Gastrocnemius medialis (tissue), 4 donors: ENCODE data around the gene RYR3. TPM values are rescaled to one million over a fixed set of nuclear protein-coding genes. Genes with fewer than 3 reads are reported as not detected.

Source experiments
- ATAC-seq, 2 donors: fragments of 150-250 bp; one replicate each; pipeline ENCODE4 v1.9.1; 2016
- DNase-seq, 2 donors: peaks; one replicate each; pipeline ENCODE4 v3.0.0-alpha.2; 2019
- H3K27ac ChIP-seq, 4 donors: fragments of 200-600 bp; sonication (generic); 1 replicate in 1 of 4; 2 replicates in 3 of 4; pipeline ENCODE4 v1.5.1; 2016 to 2018; ENCODE audit warnings: mild to moderate bottlenecking in 2 of 4, moderate library complexity in 1 of 4
- H3K27me3 ChIP-seq, 3 donors: fragments of 200-600 bp; sonication (generic) in 2 of 3; 1 replicate in 1 of 3; 2 replicates in 2 of 3; pipeline versions ENCODE4 v1.5.1 to v1.6.0; 2016 to 2019; ENCODE audit warnings: mild to moderate bottlenecking in 1 of 3, moderate library complexity in 1 of 3
- H3K36me3 ChIP-seq, 2 donors: fragments of 200-600 bp; sonication (generic) in 1 of 2; one replicate each; pipeline ENCODE4 v1.5.1; 2017 to 2018
- H3K4me1 ChIP-seq, 2 donors: fragments of 200-600 bp; sonication (generic) in 1 of 2; one replicate each; pipeline ENCODE4 v1.5.1; 2016 to 2017; ENCODE audit warnings: mild to moderate bottlenecking in 2 of 2
- H3K4me3 ChIP-seq, 4 donors: fragments of 200-600 bp; sonication (generic) in 3 of 4; 1 replicate in 1 of 4; 2 replicates in 3 of 4; pipeline ENCODE4 v1.5.1; 2016 to 2019; ENCODE audit warnings: mild to moderate bottlenecking in 2 of 4
- H3K9me3 ChIP-seq, 3 donors: fragments of 200-600 bp; sonication (generic) in 2 of 3; 1 replicate in 1 of 3; 2 replicates in 2 of 3; pipeline ENCODE4 v1.5.1; 2016 to 2019
- CTCF ChIP-seq, 5 experiments: fragments of 450-650 bp in 3 of 5; fragments of 200-600 bp in 2 of 5; sonication (generic) in 2 of 5; IDR thresholded peaks in 4 of 5; conservative IDR thresholded peaks in 1 of 5; 1 replicate in 4 of 5; 2 replicates in 1 of 5; pipeline ENCODE4 v1.5.1; 2016 to 2019; ENCODE audit warnings: antibody characterized with exemption in 5 of 5, mild to moderate bottlenecking in 3 of 5, moderate library complexity in 3 of 5
- POLR2A ChIP-seq, 2 donors: fragments of 450-650 bp; IDR thresholded peaks; one replicate each; pipeline ENCODE4 v1.6.1; 2017; ENCODE audit warnings: antibody characterized with exemption in 2 of 2, mild to moderate bottlenecking in 2 of 2, moderate library complexity in 2 of 2
- in situ Hi-C, 4 donors: fragments of 200-750 bp; cut with MboI; loops; one replicate each; pipeline versions ENCODE4 v1.15.0 to v1.8.0; 2017; ENCODE audit warnings: low sequenced_read_pairs in 4 of 4
- intact Hi-C: fragments of 100-400 bp; cut with DNase I; formaldehyde crosslinking; loops from one replicate; pipeline ENCODE4 v1.15.1; 2023; ENCODE audit warnings: low total_unique reads
- total RNA-seq, 4 donors: library from RNA; depleted of rRNA; stranded (reverse); fragments of >200 nt; gene quantifications; one replicate each; pipeline versions ENCODE4 v1.1.0 to v1.2.3, GENCODE V29; 2016

The RYR3 gene
- total RNA-seq, 4 donors from 2014 or later = 7.6 to 30.9 (median 20.6) TPM

DNA sequence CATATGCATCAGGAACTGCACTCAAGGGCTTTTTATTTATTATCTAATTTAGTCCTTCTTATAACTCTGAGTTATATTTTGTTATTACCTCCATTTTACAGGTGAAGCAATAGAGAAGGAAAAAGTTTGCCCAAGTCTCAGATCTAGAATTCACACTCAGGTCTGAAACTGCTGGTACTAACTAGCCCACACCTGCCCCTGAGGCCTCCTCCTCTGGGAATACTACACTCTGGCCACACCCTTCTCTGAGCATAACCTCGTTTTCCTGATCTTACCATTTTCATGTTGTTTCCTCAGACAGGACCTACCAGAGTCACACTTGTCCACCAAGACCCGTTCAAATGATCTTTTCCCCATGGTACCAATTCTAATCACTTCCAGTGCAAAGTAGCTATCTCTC, 563.4 kb downstream of the RYR3 start:
- H3K4me1 ChIP-seq = no peaks in the 10 kb centered on the region

GRCh38 chr15:33882921-33883320, 572.2 kb downstream of the RYR3 start:
- TF ChIP-seq CTCF (IDR thresholded peaks at IDR 0.05 in 4 of 5, conservative IDR thresholded peaks at IDR 0.05 in 1 of 5) (no peak), POLR2A (IDR thresholded peaks at IDR 0.05) (no peak)
- intact Hi-C loops (no loop called here), in situ Hi-C loops (no loop called here)
- DNase-seq (no peak), ATAC-seq (no peak)
- H3K27me3 ChIP-seq = no peaks in the 10 kb centered on the region
- H3K4me3 ChIP-seq = no peak overlapping the region
- H3K9me3 ChIP-seq = no peaks in the 10 kb centered on the region
- H3K27ac ChIP-seq = no peak overlapping the region
- H3K4me1 ChIP-seq = no peaks in the 10 kb centered on the region
- no peaks in the 10 kb centered on the region for H3K36me3 ChIP-seq

More for the DNA sequence above, 563.4 kb downstream of the RYR3 start:
- Histone ChIP-seq H3K27ac (no peak overlapping the region), H3K4me3 (no peak overlapping the region), H3K9me3 (no peaks in the 10 kb centered on the region), H3K27me3 (no peaks in the 10 kb centered on the region), H3K36me3 (no peaks in the 10 kb centered on the region)
- DNase-seq (no peak), ATAC-seq (no peak)
- intact Hi-C loops (no loop called here), in situ Hi-C loops (no loop called here)
- TF ChIP-seq POLR2A (IDR thresholded peaks at IDR 0.05) (no peak), CTCF (IDR thresholded peaks at IDR 0.05 in 4 of 5, conservative IDR thresholded peaks at IDR 0.05 in 1 of 5) (no peak)

GRCh38 chr15:33888176-33888575, 577.4 kb downstream of the RYR3 start:
- Histone ChIP-seq H3K4me1 (peaks cover 0 to 4% of the 10 kb centered on the region in 2 donors), H3K27me3 (no peaks in the 10 kb centered on the region), H3K9me3 (no peaks in the 10 kb centered on the region), H3K27ac (no peak overlapping the region), H3K4me3 (no peak overlapping the region), H3K36me3 (no peaks in the 10 kb centered on the region)
- in situ Hi-C loops (no loop called here), intact Hi-C loops (no loop called here)
- no peak for ATAC-seq
- no peak for DNase-seq
- TF ChIP-seq POLR2A (IDR thresholded peaks at IDR 0.05) (no peak), CTCF (IDR thresholded peaks at IDR 0.05 in 4 of 5, conservative IDR thresholded peaks at IDR 0.05 in 1 of 5) (no peak)

DNA sequence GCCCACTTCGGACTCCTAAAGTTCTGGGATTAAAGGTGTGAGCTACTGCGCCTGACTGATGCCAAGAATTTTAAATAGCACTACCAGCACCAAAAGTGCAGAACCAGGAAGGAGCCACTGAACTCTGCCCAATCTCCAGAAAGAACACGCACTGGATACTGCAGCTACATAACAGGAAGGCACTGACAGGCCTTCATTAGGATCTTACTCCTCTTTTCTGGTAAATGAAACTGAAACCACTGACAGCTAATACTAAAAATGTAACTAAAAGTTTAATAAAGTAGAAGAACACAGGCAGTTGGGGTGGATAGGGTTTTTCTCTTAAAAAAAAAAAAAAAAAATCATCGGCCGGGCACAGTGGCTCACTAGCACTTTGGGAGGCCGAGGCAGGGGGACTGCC, 583.4 kb downstream of the RYR3 start:
- H3K9me3 ChIP-seq = no peaks in the 10 kb centered on the region
- H3K4me1 ChIP-seq = no peaks in the 10 kb centered on the region
- no peaks in the 10 kb centered on the region for H3K36me3 ChIP-seq
- no peaks in the 10 kb centered on the region for H3K27me3 ChIP-seq
- H3K4me3 ChIP-seq = no peak overlapping the region
- ATAC-seq (no peak), DNase-seq (no peak)
- in situ Hi-C loops = no loop called here
- no peak overlapping the region for H3K27ac ChIP-seq
- intact Hi-C loops = no loop called here
- TF ChIP-seq CTCF (IDR thresholded peaks at IDR 0.05 in 4 of 5, conservative IDR thresholded peaks at IDR 0.05 in 1 of 5) = no peak
- no peak for TF ChIP-seq POLR2A (IDR thresholded peaks at IDR 0.05)

GRCh38 chr15:33902043-33902442, 591.3 kb downstream of the RYR3 start:
- no peaks in the 10 kb centered on the region for H3K27me3 ChIP-seq
- no peak for TF ChIP-seq CTCF (IDR thresholded peaks at IDR 0.05 in 4 of 5, conservative IDR thresholded peaks at IDR 0.05 in 1 of 5)
- no peak for TF ChIP-seq POLR2A (IDR thresholded peaks at IDR 0.05)
- no peak for ATAC-seq
- in situ Hi-C loops (no loop called here), intact Hi-C loops (no loop called here)
- no peak overlapping the region for H3K27ac ChIP-seq
- H3K4me1 ChIP-seq = no peaks in the 10 kb centered on the region
- no peak for DNase-seq
- H3K4me3 ChIP-seq = no peak overlapping the region
- no peaks in the 10 kb centered on the region for H3K9me3 ChIP-seq
- no peaks in the 10 kb centered on the region for H3K36me3 ChIP-seq
